HEK293 (cell line): ENCODE measurements around the gene TWF2.
A peak's percentile ranks its signal among the peaks of the same experiment; 100 is the strongest.
"Not testable (repeated sequence)": the region's sequence is repeated elsewhere in the genome, so short reads cannot be mapped to it uniquely, and the experiment has no call there.

ENCODE experiments used
- CTCF ChIA-PET: fragments of 350-600 bp; formaldehyde crosslinking; extraction: SDS; loops from one replicate; lab custom pipeline; 2021; ENCODE audit warnings: antibody characterized with exemption; lab: Yijun Ruan, JAX
- POLR2A ChIA-PET: fragments of 300-600 bp; formaldehyde crosslinking; extraction: SDS; loops from one replicate; lab custom pipeline; 2020; ENCODE audit warnings: antibody characterized with exemption, inconsistent platforms; lab: Yijun Ruan, JAX
- H3K27ac ChIP-seq: fragments of 200-500 bp; sonication (Bioruptor generic); 2 replicates; pipeline ENCODE4 v1.5.1; 2014; ENCODE audit warnings: low read depth, low read length, control low read depth, inconsistent platforms; ENCODE audit errors: extremely low read depth
- H3K36me3 ChIP-seq, 2 experiments: fragments of 200-500 bp in 1 of 2; sonication (Bioruptor generic) in 1 of 2; 1 replicate in 1 of 2; 2 replicates in 1 of 2; pipeline ENCODE4 v1.5.1; 2014 to 2017; ENCODE audit warnings: inconsistent platforms in 2 of 2, low read length in 2 of 2; ENCODE audit not compliant: control insufficient read depth in 2 of 2, insufficient read depth in 1 of 2
- H3K4me1 ChIP-seq: fragments of 200-500 bp; sonication (Bioruptor generic); 2 replicates; pipeline ENCODE4 v1.5.1; 2014; ENCODE audit warnings: mild to moderate bottlenecking, low read length, inconsistent platforms; ENCODE audit not compliant: control insufficient read depth, insufficient read depth
- H3K4me3 ChIP-seq: 2 replicates; pipeline ENCODE4 v1.5.1; 2011; ENCODE audit warnings: low read depth, mild to moderate bottlenecking, control low read depth, low read length, moderate library complexity
- H3K9me3 ChIP-seq: fragments of 200-500 bp; sonication (Bioruptor generic); 2 replicates; pipeline ENCODE4 v1.5.1; 2014; ENCODE audit warnings: low read depth, low read length, inconsistent platforms; ENCODE audit not compliant: control insufficient read depth, insufficient read depth
- BCL11A ChIP-seq: fragments of 450-650 bp; formaldehyde crosslinking; IDR thresholded peaks from 2 replicates; pipeline ENCODE4 v1.5.1; 2016; ENCODE audit warnings: low read depth, missing biosample characterization, missing genetic modification characterization
- GLIS1 ChIP-seq: fragments of 450-650 bp; formaldehyde crosslinking; IDR thresholded peaks from 2 replicates; pipeline ENCODE4 v1.5.1; 2016; ENCODE audit warnings: missing biosample characterization, missing genetic modification characterization
- HOXA7 ChIP-seq: sonication (generic); formaldehyde crosslinking; IDR thresholded peaks from 2 replicates; pipeline ENCODE4 v1.8.1; 2022; ENCODE audit warnings: missing genetic modification reagents, borderline replicate concordance
- KLF10 ChIP-seq: fragments of 450-650 bp; IDR thresholded peaks from 2 replicates; pipeline ENCODE4 v1.5.1; 2018; ENCODE audit warnings: missing biosample characterization, mild to moderate bottlenecking, missing genetic modification characterization
- OSR2 ChIP-seq: fragments of 450-650 bp; formaldehyde crosslinking; IDR thresholded peaks from 2 replicates; pipeline ENCODE4 v1.5.1; 2016; ENCODE audit warnings: missing biosample characterization, missing genetic modification characterization
- SCRT1 ChIP-seq: fragments of 450-650 bp; formaldehyde crosslinking; IDR thresholded peaks from 2 replicates; pipeline ENCODE4 v1.5.1; 2016; ENCODE audit warnings: missing biosample characterization, missing genetic modification characterization, borderline replicate concordance
- ZFP41 ChIP-seq: fragments of 450-650 bp; formaldehyde crosslinking; IDR thresholded peaks from 2 replicates; pipeline ENCODE4 v1.5.1; 2016; ENCODE audit warnings: missing biosample characterization, missing genetic modification characterization, borderline replicate concordance
- ZFP69B ChIP-seq: fragments of 450-650 bp; formaldehyde crosslinking; IDR thresholded peaks from 2 replicates; pipeline ENCODE4 v1.5.1; 2016; ENCODE audit warnings: missing biosample characterization, missing genetic modification characterization
- ZNF121 ChIP-seq: fragments of 450-650 bp; formaldehyde crosslinking; IDR thresholded peaks from 2 replicates; pipeline ENCODE4 v1.5.1; 2016; ENCODE audit warnings: missing biosample characterization, missing genetic modification characterization
- ZNF157 ChIP-seq: fragments of 450-650 bp; formaldehyde crosslinking; IDR thresholded peaks from 2 replicates; pipeline ENCODE4 v1.5.1; 2016; ENCODE audit warnings: missing biosample characterization, missing genetic modification characterization
- ZNF184 ChIP-seq: fragments of 450-650 bp; IDR thresholded peaks from 2 replicates; pipeline ENCODE4 v1.5.1; 2018; ENCODE audit warnings: missing biosample characterization, mild to moderate bottlenecking, missing genetic modification characterization
- ZNF335 ChIP-seq: fragments of 450-650 bp; formaldehyde crosslinking; conservative IDR thresholded peaks from 2 replicates; pipeline ENCODE4 v1.5.1; 2016; ENCODE audit warnings: missing biosample characterization, missing genetic modification characterization
- ZNF350 ChIP-seq: fragments of 450-650 bp; formaldehyde crosslinking; IDR thresholded peaks from 2 replicates; pipeline ENCODE4 v1.5.0; 2017; ENCODE audit warnings: missing biosample characterization, mild to moderate bottlenecking, missing genetic modification characterization
- ZNF391 ChIP-seq: fragments of 450-650 bp; formaldehyde crosslinking; IDR thresholded peaks from 2 replicates; pipeline ENCODE4 v1.5.1; 2016; ENCODE audit warnings: low read depth, missing biosample characterization, missing genetic modification characterization, borderline replicate concordance
- ZNF621 ChIP-seq: fragments of 450-650 bp; formaldehyde crosslinking; IDR thresholded peaks from 2 replicates; pipeline ENCODE4 v1.5.1; 2017; ENCODE audit warnings: missing biosample characterization, missing genetic modification characterization
- ZNF660 ChIP-seq: fragments of 450-650 bp; IDR thresholded peaks from 2 replicates; pipeline ENCODE4 v1.5.1; 2018; ENCODE audit warnings: missing biosample characterization, mild to moderate bottlenecking, missing genetic modification characterization
- ZNF670 ChIP-seq: fragments of 450-650 bp; formaldehyde crosslinking; IDR thresholded peaks from 2 replicates; pipeline ENCODE4 v1.5.1; 2016; ENCODE audit warnings: missing biosample characterization, missing genetic modification characterization, low read depth
- ZNF707 ChIP-seq: fragments of 450-650 bp; formaldehyde crosslinking; IDR thresholded peaks from 2 replicates; pipeline ENCODE4 v1.5.1; 2016; ENCODE audit warnings: missing biosample characterization, missing genetic modification characterization
- ZSCAN30 ChIP-seq: fragments of 450-650 bp; IDR thresholded peaks from 2 replicates; pipeline ENCODE4 v1.5.1; 2018; ENCODE audit warnings: missing biosample characterization, mild to moderate bottlenecking, missing genetic modification characterization, moderate library complexity
- TF ChIP-seq, protein P1 (sequence below): fragments of 450-650 bp; formaldehyde crosslinking; conservative IDR thresholded peaks from 2 replicates; pipeline ENCODE4 v1.5.1; 2016; ENCODE audit warnings: low read depth, missing biosample characterization, missing genetic modification characterization
- TF ChIP-seq, protein P2 (sequence below): fragments of 450-650 bp; formaldehyde crosslinking; IDR thresholded peaks from 2 replicates; pipeline ENCODE4 v1.5.1; 2016; ENCODE audit warnings: missing biosample characterization, missing genetic modification characterization, borderline replicate concordance
- TF ChIP-seq, protein P3 (sequence below): fragments of 450-650 bp; IDR thresholded peaks from 2 replicates; pipeline ENCODE4 v1.5.1; 2018; ENCODE audit warnings: missing biosample characterization, mild to moderate bottlenecking, missing genetic modification characterization

The TWF2 gene

DNA sequence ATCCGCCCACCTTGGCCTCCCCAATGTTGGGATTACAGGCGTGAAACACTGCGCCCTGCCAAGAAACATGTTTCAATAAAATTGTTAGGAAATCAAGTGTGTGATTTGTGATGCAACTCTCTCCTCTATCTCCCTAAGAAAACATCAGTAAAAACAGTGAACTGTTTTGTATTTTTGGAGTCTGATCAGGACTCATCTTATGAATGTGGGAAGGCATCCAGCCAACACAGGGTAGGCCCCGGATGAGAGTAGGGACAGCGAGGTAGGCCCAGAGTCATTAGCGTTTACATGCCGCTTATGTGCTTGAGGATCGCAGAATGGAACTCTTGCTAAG lies 47.8 kb upstream of the TWF2 start (continued):
- TF ChIP-seq ZNF391 (tag by site-specific recombination), result no peak
- no peak for TF ChIP-seq ZFP69B (tag by site-specific recombination)
- TF ChIP-seq SCRT1 (tag by site-specific recombination), result no peak
- TF ChIP-seq ZNF335 (tag by site-specific recombination), result no peak
- no peak for TF ChIP-seq ZNF157 (tag by site-specific recombination)
- TF ChIP-seq OSR2, result no peak
- no peak for TF ChIP-seq ZNF121
- no peak for TF ChIP-seq ZNF670 (tag by site-specific recombination)
- no peak for TF ChIP-seq ZFP41 (tag by site-specific recombination)
- TF ChIP-seq, all 188 proteins: peak for 0

DNA sequence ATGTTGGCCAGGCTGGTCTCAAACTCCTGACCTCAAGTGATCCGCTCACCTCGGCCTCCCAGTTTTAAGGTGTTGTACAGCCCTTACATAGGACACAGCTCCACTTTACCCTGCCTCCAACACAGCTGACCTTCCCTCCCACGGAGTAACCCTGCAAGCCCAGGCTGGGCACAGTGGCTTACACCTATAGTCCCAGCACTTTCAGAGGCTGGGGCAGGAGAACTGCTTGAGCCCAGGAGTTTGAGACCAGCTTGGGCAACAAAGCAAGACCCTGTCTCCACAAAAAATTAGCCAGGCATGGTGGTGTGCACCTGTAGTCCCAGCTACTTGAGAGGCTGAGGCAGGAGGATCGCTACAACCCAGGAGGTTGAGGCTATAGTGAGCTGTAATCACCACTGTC lies 45.1 kb upstream of the TWF2 start:
- H3K4me3 ChIP-seq, H3K4me1 ChIP-seq, H3K27ac ChIP-seq, POLR2A ChIA-PET, H3K36me3 ChIP-seq, H3K9me3 ChIP-seq: not testable (repeated sequence)
- CTCF ChIA-PET, result interaction anchor here (1.1 to 1.8 kb wide), 2 partner anchors 46 to 53 kb away, joined by 3 to 5 read pairs; partner anchors contain the start of gene TWF2

DNA sequence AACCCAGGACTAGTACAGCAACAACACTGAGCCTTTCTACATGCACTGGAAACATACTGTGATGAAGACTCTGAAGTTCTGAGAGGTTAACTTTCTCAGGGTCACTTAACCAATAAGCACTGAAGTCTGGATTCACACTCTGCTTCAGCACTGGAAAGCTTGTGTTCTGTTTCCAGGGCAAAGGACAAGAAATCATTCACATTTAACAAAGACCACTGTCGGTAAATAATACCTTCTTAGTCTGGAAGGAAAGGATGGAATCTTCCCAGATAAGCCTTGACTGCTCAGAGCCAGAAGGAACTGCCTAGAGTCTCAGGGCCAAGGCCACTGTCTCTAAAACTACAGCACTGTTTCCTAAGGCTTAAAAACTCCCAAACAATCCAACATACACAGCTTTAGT lies 44.3 kb upstream of the TWF2 start:
- no peaks in the 10 kb centered on the region for H3K9me3 ChIP-seq
- no peaks in the 10 kb centered on the region for H3K4me1 ChIP-seq
- no peak overlapping the region for H3K4me3 ChIP-seq
- ChIA-PET CTCF (no interaction called here), POLR2A (no interaction called here)
- H3K27ac ChIP-seq, result no peak overlapping the region
- TF ChIP-seq, protein P1, sequence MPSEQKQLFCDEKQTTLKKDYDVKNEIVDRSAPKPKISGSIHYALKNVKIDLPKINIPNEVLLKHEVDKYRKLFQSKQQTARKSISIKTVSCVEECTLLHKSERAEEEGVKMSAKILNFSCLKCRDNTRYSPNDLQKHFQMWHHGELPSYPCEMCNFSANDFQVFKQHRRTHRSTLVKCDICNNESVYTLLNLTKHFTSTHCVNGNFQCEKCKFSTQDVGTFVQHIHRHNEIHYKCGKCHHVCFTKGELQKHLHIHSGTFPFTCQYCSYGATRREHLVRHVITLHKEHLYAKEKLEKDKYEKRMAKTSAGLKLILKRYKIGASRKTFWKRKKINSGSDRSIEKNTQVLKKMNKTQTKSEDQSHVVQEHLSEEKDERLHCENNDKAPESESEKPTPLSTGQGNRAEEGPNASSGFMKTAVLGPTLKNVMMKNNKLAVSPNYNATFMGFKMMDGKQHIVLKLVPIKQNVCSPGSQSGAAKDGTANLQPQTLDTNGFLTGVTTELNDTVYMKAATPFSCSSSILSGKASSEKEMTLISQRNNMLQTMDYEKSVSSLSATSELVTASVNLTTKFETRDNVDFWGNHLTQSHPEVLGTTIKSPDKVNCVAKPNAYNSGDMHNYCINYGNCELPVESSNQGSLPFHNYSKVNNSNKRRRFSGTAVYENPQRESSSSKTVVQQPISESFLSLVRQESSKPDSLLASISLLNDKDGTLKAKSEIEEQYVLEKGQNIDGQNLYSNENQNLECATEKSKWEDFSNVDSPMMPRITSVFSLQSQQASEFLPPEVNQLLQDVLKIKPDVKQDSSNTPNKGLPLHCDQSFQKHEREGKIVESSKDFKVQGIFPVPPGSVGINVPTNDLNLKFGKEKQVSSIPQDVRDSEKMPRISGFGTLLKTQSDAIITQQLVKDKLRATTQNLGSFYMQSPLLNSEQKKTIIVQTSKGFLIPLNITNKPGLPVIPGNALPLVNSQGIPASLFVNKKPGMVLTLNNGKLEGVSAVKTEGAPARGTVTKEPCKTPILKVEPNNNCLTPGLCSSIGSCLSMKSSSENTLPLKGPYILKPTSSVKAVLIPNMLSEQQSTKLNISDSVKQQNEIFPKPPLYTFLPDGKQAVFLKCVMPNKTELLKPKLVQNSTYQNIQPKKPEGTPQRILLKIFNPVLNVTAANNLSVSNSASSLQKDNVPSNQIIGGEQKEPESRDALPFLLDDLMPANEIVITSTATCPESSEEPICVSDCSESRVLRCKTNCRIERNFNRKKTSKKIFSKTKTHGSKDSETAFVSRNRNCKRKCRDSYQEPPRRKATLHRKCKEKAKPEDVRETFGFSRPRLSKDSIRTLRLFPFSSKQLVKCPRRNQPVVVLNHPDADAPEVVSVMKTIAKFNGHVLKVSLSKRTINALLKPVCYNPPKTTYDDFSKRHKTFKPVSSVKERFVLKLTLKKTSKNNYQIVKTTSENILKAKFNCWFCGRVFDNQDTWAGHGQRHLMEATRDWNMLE, result no peak
- peaks cover 0 to 4% of the 10 kb centered on the region in 2 experiments; a peak in 1 of 3 replicates for H3K36me3 ChIP-seq

DNA sequence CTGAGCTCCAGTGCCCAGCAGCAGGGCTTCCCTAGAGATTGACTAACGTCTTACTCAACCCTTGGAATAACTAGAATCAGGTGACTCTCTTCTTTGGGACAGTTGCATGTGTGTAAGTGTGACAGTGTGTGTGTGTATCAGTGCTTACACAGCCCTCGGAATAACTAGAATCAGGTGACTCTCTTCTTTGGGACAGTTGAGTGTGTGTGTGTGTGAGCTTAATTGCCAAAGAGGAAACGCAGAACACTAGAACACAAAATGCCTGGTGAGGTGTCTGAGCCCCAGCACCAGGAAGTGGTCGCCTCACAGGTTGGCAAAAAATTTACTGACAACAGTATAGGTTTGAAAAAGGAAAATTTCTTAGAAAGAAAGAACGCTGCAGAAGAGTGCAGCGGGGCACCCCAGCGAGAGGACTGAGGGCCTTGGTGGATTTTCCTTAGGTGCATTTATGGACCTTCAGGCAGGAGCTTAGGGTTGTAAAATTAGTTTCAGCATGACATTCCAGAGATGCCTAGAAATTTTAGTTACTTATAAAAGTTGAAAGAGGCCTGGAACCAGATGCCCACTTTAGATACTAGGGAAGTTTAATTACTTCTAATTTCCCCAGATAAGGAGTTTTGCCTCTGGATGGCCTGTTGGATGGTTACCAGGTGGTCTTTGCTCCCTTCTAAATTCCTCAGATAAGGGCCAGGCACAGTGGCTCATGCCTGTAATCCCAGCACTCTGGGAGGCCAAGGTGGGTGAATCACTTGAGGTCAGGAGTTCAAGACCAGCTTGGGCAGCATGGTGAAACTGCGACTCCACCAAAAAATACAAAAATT lies 43.2 kb upstream of the TWF2 start:
- Histone ChIP-seq H3K4me1 (no peaks in the 10 kb centered on the region), H3K27ac (no peak overlapping the region), H3K9me3 (no peaks in the 10 kb centered on the region), H3K4me3 (no peak overlapping the region), H3K36me3 (peaks cover 0 to 5% of the 10 kb centered on the region in 2 experiments; a peak in 1 of 3 replicates)
- POLR2A ChIA-PET, result interaction anchor here (0.6 kb wide), 1 partner anchor 610 kb away, joined by 3 read pairs; no protein-coding TSS in a partner anchor
- CTCF ChIA-PET, result interaction anchor here (1.2 to 2.9 kb wide), 2 partner anchors 50 to 57 kb away, joined by 11 to 19 read pairs; no protein-coding TSS in a partner anchor
- TF ChIP-seq ZNF660 (tag by site-specific recombination) (0 out of 2 replicates have a peak, but pooled peaks have one; percentile 4), KLF10 (tag by site-specific recombination) (no peak), HOXA7 (CRISPR knock-in tag) (no peak), GLIS1 (peak; percentile 68), ZNF707 (tag by site-specific recombination) (no peak), ZNF184 (tag by site-specific recombination) (no peak), ZNF350 (tag by site-specific recombination) (no peak), ZNF391 (tag by site-specific recombination) (no peak), BCL11A (tag by site-specific recombination) (no peak), ZSCAN30 (tag by site-specific recombination) (no peak), ZNF621 (tag by site-specific recombination) (no peak)
- TF ChIP-seq, protein P2, sequence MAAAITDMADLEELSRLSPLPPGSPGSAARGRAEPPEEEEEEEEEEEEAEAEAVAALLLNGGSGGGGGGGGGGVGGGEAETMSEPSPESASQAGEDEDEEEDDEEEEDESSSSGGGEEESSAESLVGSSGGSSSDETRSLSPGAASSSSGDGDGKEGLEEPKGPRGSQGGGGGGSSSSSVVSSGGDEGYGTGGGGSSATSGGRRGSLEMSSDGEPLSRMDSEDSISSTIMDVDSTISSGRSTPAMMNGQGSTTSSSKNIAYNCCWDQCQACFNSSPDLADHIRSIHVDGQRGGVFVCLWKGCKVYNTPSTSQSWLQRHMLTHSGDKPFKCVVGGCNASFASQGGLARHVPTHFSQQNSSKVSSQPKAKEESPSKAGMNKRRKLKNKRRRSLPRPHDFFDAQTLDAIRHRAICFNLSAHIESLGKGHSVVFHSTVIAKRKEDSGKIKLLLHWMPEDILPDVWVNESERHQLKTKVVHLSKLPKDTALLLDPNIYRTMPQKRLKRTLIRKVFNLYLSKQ (tag by site-specific recombination), result no peak
- TF ChIP-seq, protein P3, sequence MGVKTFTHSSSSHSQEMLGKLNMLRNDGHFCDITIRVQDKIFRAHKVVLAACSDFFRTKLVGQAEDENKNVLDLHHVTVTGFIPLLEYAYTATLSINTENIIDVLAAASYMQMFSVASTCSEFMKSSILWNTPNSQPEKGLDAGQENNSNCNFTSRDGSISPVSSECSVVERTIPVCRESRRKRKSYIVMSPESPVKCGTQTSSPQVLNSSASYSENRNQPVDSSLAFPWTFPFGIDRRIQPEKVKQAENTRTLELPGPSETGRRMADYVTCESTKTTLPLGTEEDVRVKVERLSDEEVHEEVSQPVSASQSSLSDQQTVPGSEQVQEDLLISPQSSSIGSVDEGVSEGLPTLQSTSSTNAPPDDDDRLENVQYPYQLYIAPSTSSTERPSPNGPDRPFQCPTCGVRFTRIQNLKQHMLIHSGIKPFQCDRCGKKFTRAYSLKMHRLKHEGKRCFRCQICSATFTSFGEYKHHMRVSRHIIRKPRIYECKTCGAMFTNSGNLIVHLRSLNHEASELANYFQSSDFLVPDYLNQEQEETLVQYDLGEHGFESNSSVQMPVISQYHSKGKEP (tag by site-specific recombination), result no peak
